GM21515 (cell line): ENCODE measurements around the gene BTC.
A peak's percentile ranks its signal among the peaks of the same experiment; 100 is the strongest.
"Not testable (repeated sequence)": the region's sequence is repeated elsewhere in the genome, so short reads cannot be mapped to it uniquely, and the experiment has no call there.

Experiments used
- ATAC-seq: cut with Tn5 transposase; IDR thresholded peaks from one replicate; pipeline ENCODE4 v1.9.1; 2021; ENCODE audit not compliant: unreplicated experiment

Gene BTC

DNA sequence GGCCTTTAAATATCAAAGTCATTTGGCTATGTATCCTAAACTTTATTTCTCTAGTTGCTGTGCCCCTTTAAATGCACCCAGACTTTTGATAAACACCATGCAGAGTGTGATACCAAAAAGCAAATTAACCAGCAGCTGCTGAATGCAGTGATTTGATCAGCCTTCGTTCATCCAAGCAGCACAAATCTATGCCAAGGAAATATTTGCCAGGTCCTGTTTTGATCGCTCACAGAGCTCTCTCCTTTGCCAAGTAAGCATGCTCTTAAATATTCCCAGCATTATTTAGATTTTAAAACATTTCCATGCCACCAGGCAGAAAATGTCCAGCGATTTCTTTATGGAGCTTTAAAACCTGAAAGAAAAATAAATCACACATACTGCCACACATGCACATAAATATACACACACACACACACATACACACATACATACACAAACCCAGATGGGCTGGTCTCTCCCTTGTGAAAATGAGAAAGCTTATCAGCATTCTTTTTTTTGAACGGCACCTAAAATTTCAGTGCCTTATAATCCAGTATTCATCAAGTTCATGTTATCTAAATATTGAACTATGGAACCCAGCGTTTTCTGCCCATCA lies 35.7 kb downstream of the BTC start:
- no peak for ATAC-seq

DNA sequence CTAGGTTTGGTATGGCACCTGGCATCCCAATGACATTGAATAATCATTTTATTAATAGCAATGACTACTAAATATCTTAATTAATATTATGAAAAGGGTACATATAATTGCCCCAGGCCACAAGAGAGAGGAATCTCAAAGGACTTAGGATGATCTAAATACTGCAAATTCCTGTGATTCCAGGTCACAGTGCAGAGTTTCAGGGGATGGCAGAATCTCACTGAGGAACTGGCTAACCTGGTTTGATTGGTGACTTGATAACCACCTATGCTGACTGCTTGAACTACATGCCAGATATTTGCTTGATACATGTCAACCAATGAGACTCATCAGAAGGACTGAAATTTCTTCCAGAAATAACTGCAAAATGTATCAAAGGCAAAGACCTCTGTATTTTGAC lies 37.2 kb downstream of the BTC start:
- ATAC-seq = no peak

DNA sequence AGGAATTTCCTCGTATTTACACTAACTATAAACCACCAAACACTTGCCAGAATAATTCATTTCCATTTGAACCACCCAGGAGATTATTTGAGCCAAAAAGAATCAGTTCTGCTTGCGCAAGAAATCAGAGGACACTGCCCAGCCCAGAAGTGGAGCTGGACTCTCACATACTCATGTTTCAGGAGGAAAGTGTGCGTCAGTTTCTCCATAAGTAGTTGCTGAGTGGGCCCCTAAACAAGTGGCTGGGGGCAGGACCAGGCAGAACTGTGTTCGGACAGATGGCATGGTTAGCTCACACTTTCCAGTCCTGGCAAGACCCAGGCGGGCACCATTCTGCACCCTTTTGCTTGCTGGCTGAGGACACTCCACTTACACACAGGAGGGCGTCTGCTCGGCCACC lies 38.8 kb downstream of the BTC start:
- no peak for ATAC-seq

DNA sequence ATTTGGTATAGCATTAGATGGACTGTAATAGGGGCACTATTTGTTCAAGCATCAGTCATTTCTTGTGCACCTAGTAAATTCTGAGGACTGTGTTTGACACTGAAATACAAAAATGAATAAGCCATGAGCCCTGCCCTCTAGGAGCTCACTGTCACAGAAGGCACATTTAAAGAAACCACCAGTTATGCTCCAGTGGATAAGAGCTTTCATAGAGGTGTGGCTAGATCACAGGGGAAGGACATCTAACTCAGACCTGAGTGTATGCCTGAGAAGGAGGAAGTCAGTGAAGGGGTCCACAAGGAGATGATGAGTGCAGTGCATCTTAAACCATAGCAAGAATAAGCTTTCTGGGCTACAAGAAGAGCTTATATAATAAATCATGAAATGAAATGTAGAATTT lies 40.1 kb downstream of the BTC start:
- ATAC-seq = peak; percentile 81

DNA sequence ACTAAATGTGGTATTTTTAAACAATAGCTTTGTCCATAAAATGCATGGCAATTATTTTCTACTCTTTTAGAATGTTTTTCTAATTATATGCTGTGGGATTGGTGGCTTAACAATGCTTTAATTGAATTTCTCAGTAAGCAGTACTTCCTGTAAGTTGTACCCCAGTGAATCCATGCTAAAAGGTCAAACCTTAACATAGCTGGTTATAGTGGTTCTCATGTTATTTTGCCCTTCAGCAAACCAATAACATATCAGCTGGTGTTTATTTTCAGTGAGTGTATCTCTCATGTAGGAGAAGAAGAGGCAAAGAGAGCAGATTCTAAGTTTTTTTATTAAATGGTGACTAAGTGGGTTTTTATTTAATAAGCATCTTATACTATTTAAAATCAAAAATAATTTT lies 41.5 kb downstream of the BTC start:
- no peak for ATAC-seq

DNA sequence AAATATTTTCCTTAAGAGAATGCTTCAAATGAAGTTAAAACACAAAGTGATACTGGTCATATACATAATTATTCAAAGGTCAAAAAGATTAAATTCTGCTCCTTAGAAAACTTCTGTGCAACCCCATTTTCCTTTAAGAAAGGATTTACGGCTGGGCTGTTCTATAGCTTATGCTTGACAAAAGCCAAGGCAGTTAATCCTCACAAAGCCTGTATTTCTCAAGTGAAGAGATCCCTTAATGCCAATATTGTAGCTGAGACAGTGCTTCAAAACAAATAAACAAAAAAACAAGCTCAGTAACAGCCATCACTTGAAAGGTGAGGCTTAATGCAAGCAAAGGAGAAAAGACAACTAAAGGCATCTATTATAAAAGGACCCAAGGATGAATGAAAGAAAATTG lies 42.5 kb downstream of the BTC start:
- ATAC-seq = no peak

DNA sequence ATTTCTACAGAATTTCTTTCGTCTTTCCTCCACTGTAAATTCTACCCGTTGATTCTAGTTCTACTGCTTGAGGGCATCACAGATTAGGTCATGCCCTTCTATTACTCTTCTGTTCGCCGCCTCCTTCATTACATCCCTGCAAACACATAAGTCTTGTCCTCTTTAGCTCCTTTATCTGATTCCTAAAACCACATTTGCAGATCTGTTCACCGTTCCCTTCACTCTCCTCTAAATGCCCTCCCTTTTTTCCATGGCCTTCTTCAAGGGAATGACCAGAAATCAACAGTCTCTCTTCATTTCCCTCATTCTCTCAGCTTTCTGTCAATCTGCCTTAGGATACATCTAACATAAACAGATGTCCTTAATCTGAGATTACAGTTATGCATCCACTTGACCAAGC lies 43.1 kb downstream of the BTC start:
- no peak for ATAC-seq

DNA sequence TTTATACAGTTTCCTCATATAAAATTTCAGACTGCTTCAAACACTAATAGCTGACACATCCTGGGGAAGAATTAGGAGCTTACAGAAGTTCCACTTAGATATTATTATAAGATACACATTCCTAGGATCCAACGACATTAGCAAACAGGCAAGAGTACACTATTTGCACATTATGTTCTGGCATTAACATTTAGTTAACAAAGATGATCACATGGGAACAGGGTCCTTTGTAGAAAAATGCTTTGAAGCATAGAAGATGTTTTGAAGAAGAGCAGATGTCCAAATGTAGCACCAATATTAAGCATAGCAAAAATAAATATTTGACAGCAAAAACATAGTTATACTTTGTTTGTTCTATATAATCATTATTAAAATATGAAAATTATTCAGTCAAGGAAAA lies 52.1 kb downstream of the BTC start:
- no peak for ATAC-seq

DNA sequence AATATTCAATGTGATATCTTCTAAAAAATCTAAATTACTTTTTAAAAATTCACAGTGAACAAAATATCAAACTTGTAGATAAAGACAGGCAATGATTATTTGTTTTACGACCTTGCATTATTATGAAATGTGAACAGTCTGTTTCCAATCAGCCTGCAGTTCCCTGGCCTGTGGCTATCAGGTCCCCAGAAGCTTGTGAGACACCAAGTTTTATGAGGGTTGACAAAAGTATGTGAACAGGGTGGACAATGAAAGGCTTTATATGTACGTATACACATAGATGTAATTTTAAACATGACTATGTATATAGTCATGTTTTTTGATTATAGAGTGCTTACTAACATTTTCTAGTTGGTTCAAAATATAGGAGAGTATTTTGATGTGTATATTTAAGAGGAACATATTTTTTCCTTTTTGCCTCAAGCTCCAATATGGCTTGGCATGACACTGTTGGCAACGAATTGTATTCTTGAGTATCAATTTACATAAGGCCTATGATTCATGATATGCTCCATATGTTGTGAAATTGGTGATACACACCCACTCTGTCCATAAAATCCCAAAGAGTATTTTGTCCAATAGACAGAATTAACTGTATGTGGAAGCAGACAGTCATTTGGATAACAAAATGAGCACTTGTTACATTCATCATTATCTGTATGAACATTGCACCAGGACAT lies 55.7 kb downstream of the BTC start:
- no peak for ATAC-seq

DNA sequence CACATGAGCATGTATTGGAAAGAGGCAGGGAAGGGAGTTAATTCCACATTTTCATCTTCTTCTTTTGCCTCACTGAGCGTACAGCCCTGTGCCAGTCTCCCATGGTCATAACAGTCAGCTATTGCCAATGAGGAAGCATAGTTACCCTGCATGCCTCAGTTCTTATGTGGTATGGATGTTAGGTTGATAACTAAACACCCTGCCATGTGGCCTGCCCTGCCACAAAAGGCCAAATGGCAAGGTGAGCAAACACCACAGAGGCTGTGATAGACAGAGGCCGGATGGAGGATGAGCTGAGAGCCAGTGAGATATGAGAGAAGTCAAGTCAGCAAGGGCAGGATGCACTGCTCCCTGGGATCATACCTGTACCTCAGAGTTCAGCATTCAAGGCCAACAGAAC lies 59.3 kb downstream of the BTC start:
- ATAC-seq = no peak

DNA sequence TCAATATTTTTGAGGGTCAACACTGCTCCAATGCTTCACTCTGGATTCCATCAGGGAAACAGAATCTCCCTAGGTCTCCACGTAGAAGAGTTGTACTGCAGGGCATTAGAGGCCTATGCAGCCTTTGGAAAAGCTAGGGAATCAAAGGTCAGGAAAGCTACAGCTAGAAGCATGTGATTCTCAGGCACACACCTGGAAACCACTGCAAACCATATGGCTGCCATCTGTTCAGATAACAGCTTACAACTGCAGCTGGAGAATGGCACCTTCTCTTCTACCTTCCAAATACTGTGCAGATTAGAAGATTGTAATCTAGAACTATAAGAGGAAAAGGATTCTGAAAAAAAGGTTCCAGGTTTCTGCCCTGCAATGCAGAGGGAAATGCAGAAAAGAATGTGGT lies 60.6 kb downstream of the BTC start:
- no peak for ATAC-seq

DNA sequence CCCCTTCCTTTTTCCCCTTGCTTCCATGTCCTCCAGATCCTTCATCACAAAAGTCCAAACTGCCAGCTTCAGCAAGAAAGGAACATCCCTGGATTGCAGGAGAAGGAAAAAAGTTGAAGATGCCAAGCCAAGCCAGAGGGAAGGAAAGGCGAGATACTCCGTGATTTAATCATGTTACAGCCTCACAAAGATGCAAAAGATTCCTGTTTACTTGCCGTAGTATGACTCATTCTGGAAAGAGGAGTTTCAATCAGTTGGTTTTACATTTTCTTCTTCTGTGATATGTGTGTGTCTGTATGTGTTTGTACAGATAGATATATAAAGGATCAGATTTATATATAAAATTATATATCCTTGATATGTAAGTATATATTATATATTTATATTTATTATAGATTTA lies 69.3 kb downstream of the BTC start:
- ATAC-seq = no peak

DNA sequence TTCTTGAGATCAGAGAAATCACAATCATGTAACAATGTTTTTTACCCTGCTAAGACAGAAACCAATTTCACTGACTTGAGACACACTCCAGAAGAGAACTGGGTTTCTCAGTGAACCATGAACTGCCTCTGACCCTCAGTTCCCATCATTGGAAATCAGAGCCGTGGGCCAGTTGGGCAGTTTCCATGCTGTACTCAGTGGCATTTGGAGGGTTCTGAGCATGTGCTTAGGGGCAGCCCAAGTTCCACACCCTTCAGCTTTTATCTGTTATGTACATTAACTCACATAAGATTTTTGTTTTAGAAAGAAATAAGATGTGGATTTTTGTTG lies 77.9 kb downstream of the BTC start:
- ATAC-seq = no peak

DNA sequence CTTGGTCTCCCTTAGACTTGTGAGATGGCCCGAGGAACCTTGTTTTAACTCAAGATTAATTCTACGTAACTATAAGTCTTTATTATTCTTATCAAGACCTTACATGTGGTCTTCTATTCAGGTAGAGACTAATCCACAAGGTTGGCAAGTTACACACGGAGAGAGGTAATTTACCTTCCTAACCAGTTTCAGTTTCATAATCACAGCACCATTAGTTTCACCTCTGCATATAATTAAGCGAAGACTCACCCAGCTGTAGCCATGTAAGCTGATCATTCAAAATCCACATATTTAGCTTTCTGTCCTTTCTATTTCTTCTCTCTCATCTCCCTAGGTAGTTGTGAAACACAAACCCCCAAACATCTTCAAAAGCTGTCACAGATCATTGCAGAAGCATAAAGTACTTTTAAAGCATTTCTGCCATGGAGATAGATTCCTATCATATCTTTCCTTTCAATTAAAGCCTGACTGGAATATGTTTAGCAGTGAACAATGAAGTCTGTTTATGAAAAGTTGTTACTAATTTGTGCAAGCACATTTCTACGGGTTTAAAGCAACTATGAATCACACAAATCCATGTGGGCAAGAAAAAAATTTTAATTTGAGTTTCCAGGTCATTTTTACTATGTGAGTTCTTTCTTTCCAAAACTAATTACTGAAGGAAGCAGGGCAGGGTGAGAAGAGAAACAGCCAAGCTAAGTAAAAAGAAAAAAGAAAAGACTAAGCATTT lies 78.5 kb downstream of the BTC start:
- ATAC-seq = no peak

DNA sequence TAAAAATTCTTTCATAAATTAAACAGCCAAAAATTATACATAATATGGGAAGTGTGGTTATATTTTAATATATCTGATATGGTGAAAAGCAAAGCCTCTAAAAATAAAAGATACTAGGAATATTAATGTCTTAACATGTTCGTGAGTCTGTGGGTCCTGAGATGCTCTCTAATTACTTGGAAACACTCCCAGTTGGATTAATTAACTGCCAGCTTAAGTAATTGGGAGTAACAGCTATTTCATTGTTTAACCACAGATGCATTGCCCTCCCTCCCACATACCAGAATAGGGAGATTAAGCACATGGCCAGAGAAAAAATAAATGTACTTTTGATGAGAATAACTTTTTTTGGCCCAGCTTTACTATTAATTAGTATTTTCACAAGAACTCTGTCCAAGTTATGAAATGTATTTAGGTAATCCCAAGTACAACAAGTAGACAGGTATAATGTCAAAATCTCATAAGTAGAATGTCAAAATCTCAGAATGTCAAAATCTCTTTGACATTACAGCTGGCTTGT lies 79.7 kb downstream of the BTC start:
- no peak for ATAC-seq

DNA sequence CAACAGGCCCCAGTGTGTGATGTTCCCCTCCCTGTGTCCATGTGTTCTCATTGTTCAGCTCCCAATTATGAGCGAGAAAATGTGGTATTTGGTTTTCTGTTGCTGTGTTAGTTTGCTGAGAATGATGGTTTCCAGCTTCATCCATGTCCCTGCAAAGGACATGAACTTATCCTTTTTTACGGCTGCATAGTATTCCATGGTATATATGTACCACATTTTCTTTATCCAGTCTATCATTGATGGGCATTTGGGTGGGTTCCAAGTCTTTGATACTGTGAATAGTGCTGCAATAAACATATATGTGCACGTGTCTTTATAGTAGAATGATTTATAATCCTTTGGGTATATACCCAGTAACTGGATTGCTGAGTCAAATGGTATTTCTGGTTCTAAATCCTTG lies 86.2 kb downstream of the BTC start:
- not testable (repeated sequence) for ATAC-seq
